Suprapubic skin (tissue), 3 donors: Measurements from ENCODE around the gene GFOD1.
"Not testable (repeated sequence)": the region's sequence is repeated elsewhere in the genome, so short reads cannot be mapped to it uniquely, and the experiment has no call there.

Source experiments
- POLR2A ChIP-seq, 2 donors: fragments of 450-650 bp; IDR thresholded peaks; one replicate each; pipeline ENCODE4 v1.6.1; 2017; ENCODE audit warnings: antibody characterized with exemption in 2 of 2, mild to moderate bottlenecking in 2 of 2, moderate library complexity in 2 of 2
- TF ChIP-seq, protein P1 (sequence below), 2 donors: fragments of 200-600 bp in 1 of 2; fragments of 450-650 bp in 1 of 2; sonication (generic) in 1 of 2; IDR thresholded peaks; one replicate each; pipeline ENCODE4 v1.5.1; 2016 to 2019; ENCODE audit warnings: antibody characterized with exemption in 2 of 2, mild to moderate bottlenecking in 1 of 2, moderate library complexity in 1 of 2

DNA sequence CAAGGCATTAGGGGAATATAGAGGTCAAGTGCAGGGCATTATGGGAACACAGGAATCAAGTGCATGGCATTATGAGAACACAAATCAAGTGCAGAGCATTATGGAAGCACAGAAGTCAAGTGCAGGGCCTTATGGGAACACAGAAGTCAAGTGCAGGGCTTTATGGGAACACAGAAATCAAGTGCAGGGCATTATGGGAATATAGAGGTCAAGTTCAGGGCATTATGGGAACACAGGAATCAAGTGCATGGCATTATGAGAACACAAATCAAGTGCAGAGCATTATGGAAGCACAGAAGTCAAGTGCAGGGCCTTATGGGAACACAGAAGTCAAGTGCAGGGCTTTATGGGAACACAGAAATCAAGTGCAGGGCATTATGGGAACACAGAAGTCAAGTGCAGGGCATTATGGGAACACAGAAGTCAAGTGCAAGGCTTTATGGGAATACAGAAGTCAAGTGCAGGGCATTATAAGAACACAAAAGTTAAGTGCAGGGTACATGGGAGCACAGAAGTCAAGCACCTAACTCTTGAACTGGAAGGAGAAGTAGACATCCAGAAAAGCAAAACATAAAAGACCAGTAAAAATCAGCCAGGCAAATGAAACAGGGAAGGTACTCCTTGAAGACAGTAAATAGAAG lies 53.1 kb downstream of the GFOD1 start:
- TF ChIP-seq, protein P1, sequence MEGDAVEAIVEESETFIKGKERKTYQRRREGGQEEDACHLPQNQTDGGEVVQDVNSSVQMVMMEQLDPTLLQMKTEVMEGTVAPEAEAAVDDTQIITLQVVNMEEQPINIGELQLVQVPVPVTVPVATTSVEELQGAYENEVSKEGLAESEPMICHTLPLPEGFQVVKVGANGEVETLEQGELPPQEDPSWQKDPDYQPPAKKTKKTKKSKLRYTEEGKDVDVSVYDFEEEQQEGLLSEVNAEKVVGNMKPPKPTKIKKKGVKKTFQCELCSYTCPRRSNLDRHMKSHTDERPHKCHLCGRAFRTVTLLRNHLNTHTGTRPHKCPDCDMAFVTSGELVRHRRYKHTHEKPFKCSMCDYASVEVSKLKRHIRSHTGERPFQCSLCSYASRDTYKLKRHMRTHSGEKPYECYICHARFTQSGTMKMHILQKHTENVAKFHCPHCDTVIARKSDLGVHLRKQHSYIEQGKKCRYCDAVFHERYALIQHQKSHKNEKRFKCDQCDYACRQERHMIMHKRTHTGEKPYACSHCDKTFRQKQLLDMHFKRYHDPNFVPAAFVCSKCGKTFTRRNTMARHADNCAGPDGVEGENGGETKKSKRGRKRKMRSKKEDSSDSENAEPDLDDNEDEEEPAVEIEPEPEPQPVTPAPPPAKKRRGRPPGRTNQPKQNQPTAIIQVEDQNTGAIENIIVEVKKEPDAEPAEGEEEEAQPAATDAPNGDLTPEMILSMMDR (IDR thresholded peaks at IDR 0.05) = not testable (repeated sequence)
- not testable (repeated sequence) for TF ChIP-seq POLR2A (IDR thresholded peaks at IDR 0.05)
